Testis (tissue), 3 donors: Measurements from ENCODE around the gene TMPO. TPM values are rescaled to one million over a fixed set of nuclear protein-coding genes. Genes with fewer than 3 reads are reported as not detected.

Experiments
- DNase-seq: peaks from one replicate; pipeline ENCODE4 v3.0.0-alpha.2; 2019
- H3K27ac ChIP-seq, 2 donors: fragments of 200-600 bp; sonication (generic); one replicate each; pipeline ENCODE4 v1.5.1; 2019
- H3K27me3 ChIP-seq: fragments of 200-600 bp; sonication (generic); one replicate; pipeline ENCODE4 v1.5.1; 2019
- H3K36me3 ChIP-seq: fragments of 200-600 bp; sonication (generic); one replicate; pipeline ENCODE4 v1.5.1; 2017; ENCODE audit warnings: low read depth; ENCODE audit errors: missing control alignments
- H3K4me1 ChIP-seq: fragments of 200-600 bp; sonication (generic); one replicate; pipeline ENCODE4 v1.5.1; 2019
- H3K4me3 ChIP-seq, 2 donors: fragments of 200-600 bp; sonication (generic); one replicate each; pipeline ENCODE4 v1.5.1; 2017 to 2019
- H3K9me3 ChIP-seq: fragments of 200-600 bp; sonication (generic); one replicate; pipeline ENCODE4 v1.5.1; 2017
- POLR2A ChIP-seq: fragments of 450-650 bp; IDR thresholded peaks from one replicate; pipeline ENCODE4 v1.6.1; 2017; ENCODE audit warnings: antibody characterized with exemption, mild to moderate bottlenecking, moderate library complexity
- WGBS, 2 donors: methylation state at CpG; one replicate each; pipeline ENCODE4 v1.1.5; 2018; 5-methylcytosine and 5-hydroxymethylcytosine counted together
- intact Hi-C: fragments of 100-400 bp; cut with DNase I; formaldehyde crosslinking; loops from one replicate; pipeline ENCODE4 v1.15.1; 2023; ENCODE audit warnings: low total_unique reads
- polyA plus RNA-seq: library from polyadenylated mRNA; stranded (reverse); fragments of 350-450 nt; fragmentation: Illumina TruSeq; extraction: RNeasy Lipid Tissue Mini Kit (QIAGEN cat#74804); gene quantifications from one replicate; pipeline ENCODE4 v1.2.3, GENCODE V29; 2014; ENCODE audit warnings: low read depth, low replicate concordance; ENCODE audit not compliant: insufficient read depth
- total RNA-seq, 2 donors: library from RNA; depleted of rRNA; stranded (reverse); fragments of >200 nt; gene quantifications; one replicate each; pipeline ENCODE4 v1.2.3, GENCODE V29; 2016
- TF ChIP-seq, protein P1 (sequence below), 3 experiments: fragments of 450-650 bp in 2 of 3; fragments of 200-600 bp in 1 of 3; sonication (generic) in 1 of 3; IDR thresholded peaks; one replicate each; pipeline ENCODE4 v1.5.1; 2016 to 2019; ENCODE audit warnings: antibody characterized with exemption in 3 of 3, mild to moderate bottlenecking in 2 of 3, moderate library complexity in 1 of 3

The TMPO gene
- total and polyA plus RNA-seq, 3 donors from 2014 or later: 61.3 to 77.1 (median 76.5) TPM

DNA sequence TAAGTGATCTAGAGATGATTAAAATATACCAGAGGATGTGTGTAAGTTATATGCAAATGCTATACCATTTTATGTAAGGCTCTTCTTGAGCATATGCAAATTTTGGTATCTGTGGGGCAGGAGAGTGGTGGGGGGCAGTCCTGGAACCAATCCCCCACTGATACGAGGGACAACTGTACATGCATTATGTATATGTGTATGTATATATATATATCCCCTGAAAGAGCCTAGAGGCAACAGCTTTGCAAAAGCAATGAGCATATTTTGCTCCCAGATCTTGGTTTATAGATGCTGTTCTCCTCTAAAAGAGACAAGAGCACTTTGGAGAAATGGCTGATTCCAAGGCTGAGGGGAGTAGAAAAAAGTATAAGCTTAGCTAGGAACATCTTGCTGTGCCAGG is 65.7 kb downstream of the TMPO start:
- intact Hi-C loops: no loop called here
- no peaks in the 10 kb centered on the region for H3K36me3 ChIP-seq
- no peaks in the 10 kb centered on the region for H3K27me3 ChIP-seq
- H3K4me1 ChIP-seq: no peaks in the 10 kb centered on the region
- H3K9me3 ChIP-seq: no peaks in the 10 kb centered on the region
- H3K27ac ChIP-seq: no peak overlapping the region
- WGBS, 2 donors: 89 to 93% methylated on average over 1 of the region's 1 CpG
- TF ChIP-seq, protein P1, sequence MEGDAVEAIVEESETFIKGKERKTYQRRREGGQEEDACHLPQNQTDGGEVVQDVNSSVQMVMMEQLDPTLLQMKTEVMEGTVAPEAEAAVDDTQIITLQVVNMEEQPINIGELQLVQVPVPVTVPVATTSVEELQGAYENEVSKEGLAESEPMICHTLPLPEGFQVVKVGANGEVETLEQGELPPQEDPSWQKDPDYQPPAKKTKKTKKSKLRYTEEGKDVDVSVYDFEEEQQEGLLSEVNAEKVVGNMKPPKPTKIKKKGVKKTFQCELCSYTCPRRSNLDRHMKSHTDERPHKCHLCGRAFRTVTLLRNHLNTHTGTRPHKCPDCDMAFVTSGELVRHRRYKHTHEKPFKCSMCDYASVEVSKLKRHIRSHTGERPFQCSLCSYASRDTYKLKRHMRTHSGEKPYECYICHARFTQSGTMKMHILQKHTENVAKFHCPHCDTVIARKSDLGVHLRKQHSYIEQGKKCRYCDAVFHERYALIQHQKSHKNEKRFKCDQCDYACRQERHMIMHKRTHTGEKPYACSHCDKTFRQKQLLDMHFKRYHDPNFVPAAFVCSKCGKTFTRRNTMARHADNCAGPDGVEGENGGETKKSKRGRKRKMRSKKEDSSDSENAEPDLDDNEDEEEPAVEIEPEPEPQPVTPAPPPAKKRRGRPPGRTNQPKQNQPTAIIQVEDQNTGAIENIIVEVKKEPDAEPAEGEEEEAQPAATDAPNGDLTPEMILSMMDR (IDR thresholded peaks at IDR 0.05): no peak
- H3K4me3 ChIP-seq: no peak overlapping the region
- no peak for DNase-seq

GRCh38 chr12:98582093-98582492 is 66.7 kb downstream of the TMPO start:
- Histone ChIP-seq H3K27me3 (no peaks in the 10 kb centered on the region), H3K4me1 (no peaks in the 10 kb centered on the region), H3K9me3 (no peaks in the 10 kb centered on the region), H3K36me3 (no peaks in the 10 kb centered on the region), H3K27ac (no peak overlapping the region), H3K4me3 (no peak overlapping the region)
- intact Hi-C loops: no loop called here
- DNase-seq: no peak
- WGBS, 2 donors: 65% methylated on average over 6 of the region's 6 CpGs
- TF ChIP-seq POLR2A: no peak
- TF ChIP-seq, protein P1 (IDR thresholded peaks at IDR 0.05): no peak

DNA sequence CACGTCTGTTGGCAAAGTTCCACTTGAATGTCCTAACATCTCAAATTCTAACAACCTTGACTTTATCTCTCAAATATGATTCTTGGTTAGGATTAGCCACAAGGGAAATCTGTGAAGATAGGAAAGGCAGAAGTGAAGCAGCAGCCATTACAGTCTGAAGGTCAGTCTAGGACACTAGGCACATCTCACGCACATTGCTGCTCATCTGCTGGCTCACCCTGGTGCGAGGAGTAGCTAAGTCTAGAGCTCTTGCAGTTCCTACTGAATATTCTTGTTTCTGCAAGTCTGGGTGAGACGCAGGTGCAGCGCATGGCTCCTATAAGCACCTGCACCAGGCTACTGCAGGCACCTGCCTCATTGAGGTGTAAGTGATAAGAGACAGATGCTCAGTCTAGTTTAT is 71.7 kb downstream of the TMPO start:
- Histone ChIP-seq H3K4me1 (no peaks in the 10 kb centered on the region), H3K27ac (no peak overlapping the region), H3K27me3 (no peaks in the 10 kb centered on the region), H3K36me3 (no peaks in the 10 kb centered on the region), H3K9me3 (no peaks in the 10 kb centered on the region), H3K4me3 (no peak overlapping the region)
- WGBS, 2 donors: 75 to 79% methylated on average over 5 of the region's 5 CpGs
- TF ChIP-seq POLR2A: no peak
- TF ChIP-seq, protein P1 (IDR thresholded peaks at IDR 0.05): no peak
- no peak for DNase-seq
- intact Hi-C loops: no loop called here

- Histone ChIP-seq H3K27me3 (no peaks in the 10 kb centered on the region), H3K36me3 (no peaks in the 10 kb centered on the region), H3K4me1 (peaks cover 9% of the 10 kb centered on the region), H3K9me3 (no peaks in the 10 kb centered on the region), H3K27ac (no peak overlapping the region), H3K4me3 (no peak overlapping the region)
- intact Hi-C loops: no loop called here
- TF ChIP-seq POLR2A: no peak
- TF ChIP-seq, protein P1 (IDR thresholded peaks at IDR 0.05): no peak
- WGBS, 2 donors: 34 to 36% methylated on average over 4 of the region's 4 CpGs
- DNase-seq: no peak
Observed at GRCh38 chr12:98591209-98591608, 75.8 kb downstream of the TMPO start.

- Histone ChIP-seq H3K4me3 (peak overlapping the region; percentile 96 to 99), H3K9me3 (no peaks in the 10 kb centered on the region), H3K27me3 (no peaks in the 10 kb centered on the region), H3K4me1 (peaks cover 9% of the 10 kb centered on the region), H3K27ac (peak overlapping the region; percentile 98 to 99), H3K36me3 (no peaks in the 10 kb centered on the region)
- TF ChIP-seq, protein P1 (IDR thresholded peaks at IDR 0.05): no peak
- TF ChIP-seq POLR2A: no peak
- intact Hi-C loops: loop anchor here (2.0 kb wide), 1 partner anchor 52 kb away; the partner anchor contains the start of genes APAF1 and IKBIP
- DNase-seq: no peak
- 24 to 25% methylated on average over 9 of the region's 9 CpGs for WGBS, 2 donors
Observed at GRCh38 chr12:98592825-98593322, 77.5 kb downstream of the TMPO start.
